Left lung (tissue), 10 donors: ENCODE data around the gene JAKMIP1. TPM values are rescaled to one million over a fixed set of nuclear protein-coding genes. Genes with fewer than 3 reads are reported as not detected.

Experiments
- ATAC-seq: fragments of 200-7000 bp; cut with Tn5 transposase; one replicate; pipeline ENCODE4 v1.9.1; 2020; ENCODE audit warnings: moderate library complexity
- DNase-seq, 4 donors: peaks; one replicate each; pipeline ENCODE4 v3.0.0-alpha.2; 2013 to 2020
- H3K27ac ChIP-seq, 2 donors: fragments of 200-600 bp; sonication (generic) in 1 of 2; one replicate each; pipeline versions ENCODE4 v1.5.0 to v1.8.0; 2020 to 2021
- H3K27me3 ChIP-seq, 2 donors: fragments of 200-600 bp; sonication (generic) in 1 of 2; one replicate each; pipeline versions ENCODE4 v1.5.0 to v1.8.0; 2020 to 2021
- H3K36me3 ChIP-seq, 2 donors: fragments of 200-600 bp; sonication (generic) in 1 of 2; one replicate each; pipeline versions ENCODE4 v1.5.0 to v1.8.0; 2020 to 2021
- H3K4me1 ChIP-seq, 2 donors: fragments of 200-600 bp; one replicate each; pipeline ENCODE4 v1.8.0; 2021
- H3K4me3 ChIP-seq, 2 donors: fragments of 200-600 bp; sonication (generic) in 1 of 2; one replicate each; pipeline versions ENCODE4 v1.5.0 to v1.8.0; 2020 to 2021; ENCODE audit warnings: mild to moderate bottlenecking in 1 of 2
- H3K9me3 ChIP-seq, 2 donors: fragments of 200-600 bp; sonication (generic) in 1 of 2; one replicate each; pipeline versions ENCODE4 v1.5.0 to v1.8.0; 2020 to 2021
- intact Hi-C, 2 donors: fragments of 100-400 bp; cut with DNase I; formaldehyde crosslinking; loops; one replicate each; pipeline versions ENCODE4 v1.11.2 to v1.14.2; 2022
- polyA plus RNA-seq, 6 donors: library from polyadenylated mRNA; unstranded; fragments of 120-200 nt; gene quantifications; one replicate each; pipeline ENCODE4 v1.2.1, GENCODE V29; 2013; ENCODE audit not compliant: insufficient read length in 6 of 6
- total RNA-seq, 2 donors: library from RNA; stranded (reverse); fragmentation: NEBNext Ultra II Directional; extraction: Animal tissue kit (Norgen Biotek cat#: 25700); gene quantifications; one replicate each; pipeline ENCODE4 v1.2.1, GENCODE V29; 2021
- TF ChIP-seq, protein P1 (sequence below), 2 donors: fragments of 200-600 bp; sonication (generic) in 1 of 2; IDR thresholded peaks; one replicate each; pipeline versions ENCODE4 v1.5.0 to v1.8.0; 2021; ENCODE audit warnings: antibody characterized with exemption in 2 of 2
- donor health status: DM: no; HTN: yes; CAD: no.
- donor health status: DM: no; HTN: no; CAD: no.

Gene JAKMIP1
- total and polyA plus RNA-seq, 8 donors, result 0.13 to 0.79 (median 0.21) TPM; not detected in 1

DNA sequence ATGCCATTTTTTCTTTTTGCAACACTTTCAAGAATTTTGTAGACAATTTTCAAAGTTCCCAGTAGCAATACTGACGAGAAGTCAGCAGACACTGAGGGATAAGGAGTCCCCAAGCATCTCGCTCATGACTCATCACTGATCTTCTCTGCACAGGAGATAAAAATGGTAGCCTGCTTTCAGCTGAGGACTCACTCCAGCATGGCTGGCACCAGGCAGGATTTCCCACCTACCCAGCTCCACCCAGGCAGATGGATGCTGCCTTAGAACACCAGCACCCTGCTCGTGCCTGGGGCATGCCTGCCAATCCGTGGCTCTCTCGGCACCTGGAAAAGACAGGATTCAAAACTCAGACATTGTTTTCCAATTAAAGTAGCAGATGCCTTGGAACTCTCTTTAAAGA lies 24.9 kb downstream of the JAKMIP1 start:
- DNase-seq (no peak), ATAC-seq (no peak)
- Histone ChIP-seq H3K4me1 (no peaks in the 10 kb centered on the region), H3K36me3 (no peaks in the 10 kb centered on the region), H3K4me3 (no peak overlapping the region), H3K27me3 (no peaks in the 10 kb centered on the region), H3K27ac (no peak overlapping the region), H3K9me3 (peaks cover 0 to 3% of the 10 kb centered on the region in 2 donors)
- TF ChIP-seq, protein P1, sequence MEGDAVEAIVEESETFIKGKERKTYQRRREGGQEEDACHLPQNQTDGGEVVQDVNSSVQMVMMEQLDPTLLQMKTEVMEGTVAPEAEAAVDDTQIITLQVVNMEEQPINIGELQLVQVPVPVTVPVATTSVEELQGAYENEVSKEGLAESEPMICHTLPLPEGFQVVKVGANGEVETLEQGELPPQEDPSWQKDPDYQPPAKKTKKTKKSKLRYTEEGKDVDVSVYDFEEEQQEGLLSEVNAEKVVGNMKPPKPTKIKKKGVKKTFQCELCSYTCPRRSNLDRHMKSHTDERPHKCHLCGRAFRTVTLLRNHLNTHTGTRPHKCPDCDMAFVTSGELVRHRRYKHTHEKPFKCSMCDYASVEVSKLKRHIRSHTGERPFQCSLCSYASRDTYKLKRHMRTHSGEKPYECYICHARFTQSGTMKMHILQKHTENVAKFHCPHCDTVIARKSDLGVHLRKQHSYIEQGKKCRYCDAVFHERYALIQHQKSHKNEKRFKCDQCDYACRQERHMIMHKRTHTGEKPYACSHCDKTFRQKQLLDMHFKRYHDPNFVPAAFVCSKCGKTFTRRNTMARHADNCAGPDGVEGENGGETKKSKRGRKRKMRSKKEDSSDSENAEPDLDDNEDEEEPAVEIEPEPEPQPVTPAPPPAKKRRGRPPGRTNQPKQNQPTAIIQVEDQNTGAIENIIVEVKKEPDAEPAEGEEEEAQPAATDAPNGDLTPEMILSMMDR (IDR thresholded peaks at IDR 0.05), result no peak
- intact Hi-C loops, result no loop called here

DNA sequence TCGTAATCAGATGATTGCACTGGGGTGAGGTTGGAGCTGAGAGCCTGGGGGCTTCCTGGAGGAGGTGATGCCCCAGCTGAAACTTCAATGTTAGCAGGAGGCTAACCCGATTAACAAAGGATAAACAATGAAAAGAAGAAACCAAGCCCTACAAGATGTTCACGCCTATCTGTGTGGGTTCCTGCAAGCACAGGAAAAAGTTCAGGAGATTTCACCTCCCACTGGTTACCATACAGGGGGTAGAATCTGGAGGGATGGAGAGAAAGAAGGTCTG lies 27.5 kb downstream of the JAKMIP1 start:
- intact Hi-C loops, result no loop called here
- DNase-seq (no peak), ATAC-seq (no peak)
- Histone ChIP-seq H3K9me3 (no peaks in the 10 kb centered on the region), H3K4me1 (no peaks in the 10 kb centered on the region), H3K36me3 (no peaks in the 10 kb centered on the region), H3K27ac (no peak overlapping the region), H3K4me3 (no peak overlapping the region), H3K27me3 (no peaks in the 10 kb centered on the region)
- TF ChIP-seq, protein P1 (IDR thresholded peaks at IDR 0.05), result no peak

DNA sequence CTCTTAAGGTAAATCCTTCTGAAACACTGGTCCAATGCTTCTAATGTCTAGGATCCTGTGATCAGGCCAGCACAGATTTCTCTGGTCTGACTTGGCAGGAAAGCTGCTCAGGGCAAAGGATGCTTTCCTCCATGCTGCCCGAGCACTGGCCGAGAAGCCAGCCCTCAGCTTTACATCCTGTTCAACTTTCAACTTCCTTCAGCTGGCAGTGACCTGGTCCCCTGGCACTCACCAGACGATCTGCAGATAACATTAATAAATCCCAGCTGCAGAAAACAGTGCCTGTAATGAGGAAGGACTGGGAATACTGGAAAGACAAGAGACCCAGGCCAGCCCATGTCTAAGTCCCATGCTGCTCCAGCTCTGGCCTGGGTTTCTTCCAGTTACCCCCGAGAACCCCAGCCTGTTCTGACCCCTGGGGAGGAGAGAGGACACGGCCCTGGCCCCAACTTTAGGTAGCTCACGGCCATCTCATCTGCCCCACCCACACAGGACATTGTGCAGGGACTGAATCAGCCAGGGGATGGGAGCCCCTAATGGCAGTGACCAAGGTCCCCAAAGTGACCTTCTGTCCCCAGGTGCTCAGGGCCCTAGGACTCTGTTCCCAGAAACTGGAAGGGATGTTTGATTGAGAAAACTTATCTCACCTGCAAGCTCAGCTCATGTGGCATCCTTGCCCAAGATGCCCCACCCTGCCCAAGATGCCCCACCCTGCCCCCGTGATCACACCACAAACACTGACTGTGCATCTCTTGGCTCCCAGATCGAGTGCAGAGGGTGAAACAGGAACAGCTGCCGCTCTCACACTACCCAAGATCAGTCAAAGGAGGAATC lies 28.0 kb downstream of the JAKMIP1 start:
- no peak for ATAC-seq
- intact Hi-C loops, result no loop called here
- TF ChIP-seq, protein P1 (IDR thresholded peaks at IDR 0.05), result no peak

DNA sequence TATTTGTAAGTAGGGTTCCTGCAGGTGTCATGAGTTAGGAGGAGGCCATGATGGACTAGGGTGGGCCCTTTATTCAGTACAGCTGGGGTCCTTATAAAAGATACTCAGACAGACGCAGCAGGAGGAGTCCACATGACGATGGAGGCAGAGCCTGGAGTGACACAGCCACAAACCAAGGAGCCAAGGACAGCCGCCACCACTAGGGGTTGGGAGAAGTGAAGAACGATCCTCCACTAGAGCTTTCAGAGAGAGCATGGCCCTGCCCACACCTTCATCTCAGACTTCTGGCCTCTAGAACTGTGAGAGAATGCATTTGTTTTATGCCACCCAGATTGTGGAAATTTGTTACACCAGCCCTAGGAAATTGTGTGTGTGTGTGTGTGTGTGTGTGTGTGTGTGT lies 31.1 kb downstream of the JAKMIP1 start:
- DNase-seq, result no peak
- no peak overlapping the region for H3K27ac ChIP-seq
- no peak for ATAC-seq
- TF ChIP-seq, protein P1 (IDR thresholded peaks at IDR 0.05), result no peak
- no peaks in the 10 kb centered on the region for H3K4me1 ChIP-seq
- no peaks in the 10 kb centered on the region for H3K36me3 ChIP-seq
- peaks cover 0 to 3% of the 10 kb centered on the region in 2 donors for H3K9me3 ChIP-seq
- intact Hi-C loops, result no loop called here
- H3K4me3 ChIP-seq, result no peak overlapping the region
- no peaks in the 10 kb centered on the region for H3K27me3 ChIP-seq

More for the DNA sequence above, 28.0 kb downstream of the JAKMIP1 start:
- no peaks in the 10 kb centered on the region for H3K9me3 ChIP-seq
- DNase-seq, result no peak
- no peaks in the 10 kb centered on the region for H3K4me1 ChIP-seq
- no peak overlapping the region for H3K27ac ChIP-seq
- no peaks in the 10 kb centered on the region for H3K36me3 ChIP-seq
- no peaks in the 10 kb centered on the region for H3K27me3 ChIP-seq
- H3K4me3 ChIP-seq, result no peak overlapping the region

DNA sequence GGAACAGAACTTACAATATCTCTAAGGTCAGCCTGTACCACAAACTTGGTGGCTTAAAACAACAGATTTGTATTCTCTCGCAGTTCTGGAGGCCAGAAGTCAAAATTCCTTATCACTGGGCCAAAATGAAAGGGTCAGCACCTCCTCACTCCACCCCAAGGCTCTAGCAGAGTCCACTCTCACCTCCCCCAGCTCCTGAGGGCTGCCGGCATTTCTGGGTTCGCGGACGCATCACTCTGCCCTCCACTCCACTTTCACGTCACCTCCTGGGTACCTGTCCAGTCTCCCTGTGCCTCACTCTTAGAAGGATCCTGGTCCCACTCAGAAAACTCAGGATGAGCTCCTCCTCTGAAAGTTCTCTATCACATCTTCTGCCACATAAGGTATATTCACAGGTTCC lies 34.6 kb downstream of the JAKMIP1 start:
- no peak for ATAC-seq
- intact Hi-C loops, result no loop called here
- no peaks in the 10 kb centered on the region for H3K4me1 ChIP-seq

More for the DNA sequence above, 34.6 kb downstream of the JAKMIP1 start:
- H3K4me3 ChIP-seq, result no peak overlapping the region
- DNase-seq, result no peak
- peaks cover 0 to 8% of the 10 kb centered on the region in 2 donors for H3K9me3 ChIP-seq
- TF ChIP-seq, protein P1 (IDR thresholded peaks at IDR 0.05), result no peak
- H3K36me3 ChIP-seq, result no peaks in the 10 kb centered on the region
- no peaks in the 10 kb centered on the region for H3K27me3 ChIP-seq
- no peak overlapping the region for H3K27ac ChIP-seq
